Stomach (tissue), 4 donors: ENCODE measurements around the gene HPCA.

Experiments used
- CTCF ChIP-seq, 7 experiments: fragments of 450-650 bp in 4 of 7; fragments of 200-600 bp in 3 of 7; sonication (generic) in 3 of 7; IDR thresholded peaks; one replicate each; pipeline ENCODE4 v1.5.1; 2016 to 2019; ENCODE audit warnings: antibody characterized with exemption in 7 of 7, control low read depth in 2 of 7, mild to moderate bottlenecking in 1 of 7
- EP300 ChIP-seq: sonication (generic); formaldehyde crosslinking; IDR thresholded peaks from one replicate; pipeline ENCODE4 v1.6.1; 2017; ENCODE audit warnings: antibody characterized with exemption
- POLR2A ChIP-seq, 4 donors: fragments of 450-650 bp; IDR thresholded peaks; one replicate each; pipeline ENCODE4 v1.6.1; 2016; ENCODE audit warnings: antibody characterized with exemption in 4 of 4, control low read depth in 2 of 4, mild to moderate bottlenecking in 1 of 4, moderate library complexity in 1 of 4

DNA sequence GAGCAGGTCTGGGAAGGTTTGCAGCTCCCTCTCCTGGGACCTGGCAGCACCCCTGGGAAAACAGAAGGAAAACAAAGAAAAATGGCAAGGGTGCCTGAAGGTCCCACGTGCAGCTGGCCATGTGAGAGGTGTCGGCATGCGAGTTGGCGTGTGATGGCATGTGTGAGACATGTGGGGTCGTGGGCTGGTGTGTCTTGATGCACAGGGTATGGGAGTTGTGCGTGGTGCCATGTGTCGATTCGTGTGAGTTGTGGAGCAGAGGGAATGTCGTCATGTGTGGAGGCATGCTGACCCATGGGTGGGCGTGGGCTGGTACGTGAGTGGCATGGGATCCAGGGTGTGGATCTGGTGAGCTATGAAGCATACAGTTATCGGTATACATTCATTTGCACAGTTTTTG, 1.3 kb downstream of the HPCA start:
- TF ChIP-seq POLR2A (IDR thresholded peaks at IDR 0.05) (no peak), CTCF (IDR thresholded peaks at IDR 0.05) (no peak), EP300 (no peak)
